ENCODE measurements around the gene RWDD4.
A peak's percentile ranks its signal among the peaks of the same experiment; 100 is the strongest.

Gene RWDD4

DNA sequence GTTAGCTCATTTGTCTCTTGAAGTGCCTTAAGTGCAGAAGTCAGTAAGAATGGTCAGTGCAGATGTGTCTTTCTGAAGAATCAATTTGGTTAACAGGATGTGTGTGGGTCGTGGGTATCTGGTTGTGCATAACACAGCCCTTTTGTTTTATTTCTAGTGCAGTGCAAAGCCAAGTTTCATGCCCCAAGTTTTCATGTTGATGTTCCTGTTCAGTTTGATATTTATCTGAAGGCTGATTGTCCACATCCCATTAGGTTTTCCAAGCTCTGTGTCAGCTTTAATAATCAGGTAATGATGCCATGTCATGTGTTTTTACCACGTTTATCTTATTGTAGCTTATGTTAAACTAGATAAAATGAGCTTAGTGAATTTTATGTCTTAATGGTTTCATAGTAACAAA, 27.5 kb upstream of the RWDD4 start:
- no peak overlapping the region for H3K27ac ChIP-seq
- no peak for TF ChIP-seq ZFX (IDR thresholded peaks at IDR 0.05; ENCODE audit: borderline replicate concordance)
- TF ChIP-seq, protein P1, sequence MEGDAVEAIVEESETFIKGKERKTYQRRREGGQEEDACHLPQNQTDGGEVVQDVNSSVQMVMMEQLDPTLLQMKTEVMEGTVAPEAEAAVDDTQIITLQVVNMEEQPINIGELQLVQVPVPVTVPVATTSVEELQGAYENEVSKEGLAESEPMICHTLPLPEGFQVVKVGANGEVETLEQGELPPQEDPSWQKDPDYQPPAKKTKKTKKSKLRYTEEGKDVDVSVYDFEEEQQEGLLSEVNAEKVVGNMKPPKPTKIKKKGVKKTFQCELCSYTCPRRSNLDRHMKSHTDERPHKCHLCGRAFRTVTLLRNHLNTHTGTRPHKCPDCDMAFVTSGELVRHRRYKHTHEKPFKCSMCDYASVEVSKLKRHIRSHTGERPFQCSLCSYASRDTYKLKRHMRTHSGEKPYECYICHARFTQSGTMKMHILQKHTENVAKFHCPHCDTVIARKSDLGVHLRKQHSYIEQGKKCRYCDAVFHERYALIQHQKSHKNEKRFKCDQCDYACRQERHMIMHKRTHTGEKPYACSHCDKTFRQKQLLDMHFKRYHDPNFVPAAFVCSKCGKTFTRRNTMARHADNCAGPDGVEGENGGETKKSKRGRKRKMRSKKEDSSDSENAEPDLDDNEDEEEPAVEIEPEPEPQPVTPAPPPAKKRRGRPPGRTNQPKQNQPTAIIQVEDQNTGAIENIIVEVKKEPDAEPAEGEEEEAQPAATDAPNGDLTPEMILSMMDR (IDR thresholded peaks at IDR 0.05): no peak

DNA sequence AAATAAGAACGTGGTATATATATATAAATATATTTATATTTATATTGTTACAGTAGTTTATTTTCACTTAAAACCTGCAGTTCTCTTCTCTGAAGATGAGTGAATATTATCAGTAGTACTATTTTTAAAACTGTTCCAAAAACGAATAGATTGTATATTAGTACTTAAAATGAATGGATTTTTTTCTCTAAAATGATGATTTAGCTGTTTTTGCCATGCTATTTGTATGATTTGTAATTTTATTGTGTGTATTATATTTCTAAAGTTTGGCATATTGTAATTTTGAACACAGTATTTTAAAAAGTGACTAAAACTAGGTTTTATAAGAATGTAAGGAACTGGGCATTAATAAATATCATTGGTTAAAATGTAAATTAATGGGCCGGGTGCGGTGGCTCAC, 22.1 kb upstream of the RWDD4 start:
- no peak for TF ChIP-seq ZFX (IDR thresholded peaks at IDR 0.05; ENCODE audit: borderline replicate concordance)
- TF ChIP-seq, protein P1 (IDR thresholded peaks at IDR 0.05): no peak
- H3K27ac ChIP-seq: no peak overlapping the region

- TF ChIP-seq, protein P1 (IDR thresholded peaks at IDR 0.05): no peak
- no peak for TF ChIP-seq ZFX (IDR thresholded peaks at IDR 0.05; ENCODE audit: borderline replicate concordance)
- H3K27ac ChIP-seq: no peak overlapping the region
Observed at GRCh38 chr4:183675625-183676024, 16.6 kb upstream of the RWDD4 start.

DNA sequence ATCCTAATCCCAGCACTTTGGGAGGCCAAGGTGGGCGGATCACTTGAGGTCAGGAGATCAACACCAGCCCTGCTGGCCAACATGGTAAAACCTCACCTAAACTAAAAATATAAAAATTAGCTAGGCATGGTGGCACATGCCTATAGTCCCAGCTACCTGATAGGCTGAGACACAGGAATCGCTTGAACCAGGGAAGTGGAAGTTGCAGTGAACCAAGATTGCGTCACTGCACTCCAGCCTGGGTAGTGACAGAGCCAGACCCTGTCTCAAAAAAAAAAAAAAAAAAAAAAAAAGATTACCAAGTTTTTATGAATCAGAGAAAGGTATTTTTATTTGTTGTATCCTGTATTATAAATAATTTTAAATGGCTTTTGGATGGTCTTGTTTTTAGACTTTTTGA, 15.2 kb upstream of the RWDD4 start:
- TF ChIP-seq, protein P1 (IDR thresholded peaks at IDR 0.05): no peak
- no peak for TF ChIP-seq ZFX (IDR thresholded peaks at IDR 0.05; ENCODE audit: borderline replicate concordance)

DNA sequence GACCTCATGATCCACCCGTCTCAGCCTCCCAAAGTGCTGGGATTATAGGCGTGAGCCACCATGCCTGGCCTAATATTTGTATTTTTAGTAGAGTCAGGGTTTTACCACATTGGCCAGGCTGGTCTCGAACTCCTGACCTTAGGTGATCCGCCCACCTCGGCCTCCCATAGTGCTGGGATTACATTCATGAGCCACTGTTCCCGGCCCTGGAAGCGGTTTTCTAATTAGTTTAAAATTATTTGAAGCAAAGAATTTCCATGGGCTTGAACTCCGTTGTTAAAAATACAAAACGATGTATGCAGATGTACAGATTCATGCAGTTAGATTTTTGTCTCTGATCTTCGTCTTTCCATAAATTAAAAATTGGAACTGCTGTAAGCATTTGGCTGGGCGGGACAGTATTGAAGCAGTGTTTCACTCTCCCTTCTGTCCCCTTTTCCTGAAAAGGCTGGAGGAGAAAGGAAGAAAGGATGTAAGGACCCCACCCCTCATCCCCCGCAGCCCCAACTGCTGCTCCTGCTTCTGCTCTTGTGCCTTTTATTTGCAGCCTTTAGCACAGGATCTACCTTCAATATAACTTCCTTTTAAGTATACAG, 12.1 kb upstream of the RWDD4 start:
- TF ChIP-seq, protein P1 (IDR thresholded peaks at IDR 0.05): no peak
- no peak for TF ChIP-seq ZFX (IDR thresholded peaks at IDR 0.05; ENCODE audit: borderline replicate concordance)
- H3K27ac ChIP-seq: peak overlapping the region; percentile 42; the same call in 1 of the 2 replicates

More for the DNA sequence above, 15.2 kb upstream of the RWDD4 start:
- no peak overlapping the region for H3K27ac ChIP-seq

DNA sequence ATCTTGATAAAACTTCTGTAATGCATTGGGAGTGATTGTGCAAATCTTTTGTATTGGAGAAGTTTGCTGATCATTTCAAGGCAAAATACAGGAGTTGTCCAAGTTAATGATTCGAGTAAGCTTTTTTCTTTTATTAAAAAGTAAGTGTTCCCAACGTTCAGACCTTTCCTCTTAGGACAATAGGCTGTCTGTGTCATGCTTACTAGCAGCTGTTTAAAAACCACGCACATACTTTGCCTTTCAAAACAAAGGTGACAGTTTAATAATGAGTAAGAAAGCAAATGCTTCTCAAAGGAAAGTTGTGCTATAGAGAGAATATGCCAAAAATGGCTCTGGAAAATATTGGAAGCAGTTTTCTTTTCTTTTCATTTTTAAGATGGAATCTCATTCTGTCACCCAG, 11.3 kb upstream of the RWDD4 start:
- TF ChIP-seq, protein P1 (IDR thresholded peaks at IDR 0.05): no peak
- TF ChIP-seq ZFX (IDR thresholded peaks at IDR 0.05; ENCODE audit: borderline replicate concordance): no peak
- H3K27ac ChIP-seq: no peak overlapping the region

DNA sequence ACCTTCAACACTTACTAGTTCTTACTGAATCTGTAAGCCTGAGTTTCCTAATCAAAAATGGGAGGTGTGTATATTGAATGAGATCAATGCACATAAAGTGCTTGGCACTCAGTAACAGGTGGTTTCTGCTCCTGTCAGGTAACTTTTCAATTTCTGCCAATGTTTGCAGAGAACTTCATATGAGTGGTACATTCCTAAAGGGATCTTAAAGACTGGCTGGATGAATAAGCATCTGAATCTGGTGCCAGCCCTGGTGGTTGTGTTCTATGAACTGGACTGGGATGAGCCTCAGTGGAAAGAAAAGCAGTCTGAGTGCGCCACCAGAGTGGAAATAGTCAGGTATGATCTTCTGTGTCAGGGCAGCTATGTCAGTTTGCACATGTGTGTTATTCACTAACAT, 7.1 kb upstream of the RWDD4 start:
- TF ChIP-seq ZFX (IDR thresholded peaks at IDR 0.05; ENCODE audit: borderline replicate concordance): no peak
- TF ChIP-seq, protein P1 (IDR thresholded peaks at IDR 0.05): no peak
- H3K27ac ChIP-seq: no peak overlapping the region

Data from 22Rv1 (cell line).